Stimulated activated CD4-positive, alpha-beta T cell treated with anti-CD3 and anti-CD28 coated beads, TNF-alpha, amount 100 ng/mL, for 1 hour (primary cell): Measurements from ENCODE around the gene RUNX1.
"Not testable (repeated sequence)": the region's sequence is repeated elsewhere in the genome, so short reads cannot be mapped to it uniquely, and the experiment has no call there.

ENCODE experiments used
- DNase-seq, 3 donors: peaks; one replicate each; pipeline ENCODE4 v3.0.0-alpha.2; 2020; ENCODE audit warnings: low read depth in 3 of 3, low spot score in 1 of 3

The RUNX1 gene

DNA sequence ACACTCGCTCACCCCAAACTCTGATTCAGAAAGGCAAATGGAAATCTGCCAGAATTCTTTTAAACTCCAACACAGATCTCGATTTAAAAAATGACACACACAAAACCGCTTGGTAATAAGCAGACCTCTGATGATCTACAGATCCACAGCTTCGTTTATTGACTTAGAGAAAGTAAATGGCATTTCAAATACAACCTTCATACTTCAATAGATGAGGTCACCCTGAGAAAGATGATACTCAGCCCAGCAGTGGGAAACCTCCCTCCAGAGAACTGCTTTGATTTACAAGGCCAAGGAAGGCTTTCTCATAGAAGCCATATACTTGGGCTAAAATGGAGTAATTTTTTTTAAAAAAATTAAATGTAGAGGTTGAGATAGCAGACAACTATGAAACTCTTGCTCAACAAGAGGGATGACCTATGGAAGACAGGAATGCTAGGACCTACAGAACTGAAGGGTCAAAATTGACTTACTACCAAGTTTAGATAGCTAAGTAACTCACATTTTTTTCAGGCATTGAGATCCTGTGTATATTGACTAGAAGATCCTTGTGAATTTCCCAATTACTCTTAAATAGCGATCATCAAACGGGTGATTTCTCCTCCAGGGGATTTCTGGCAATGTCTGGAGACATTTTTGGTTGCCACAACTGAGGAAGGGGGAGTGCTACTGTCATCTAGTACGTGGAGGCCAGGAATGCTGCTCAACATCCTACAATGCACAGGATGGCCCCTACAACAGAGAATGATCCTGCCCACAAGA lies 236.4 kb downstream of the RUNX1 start:
- no peak for DNase-seq

DNA sequence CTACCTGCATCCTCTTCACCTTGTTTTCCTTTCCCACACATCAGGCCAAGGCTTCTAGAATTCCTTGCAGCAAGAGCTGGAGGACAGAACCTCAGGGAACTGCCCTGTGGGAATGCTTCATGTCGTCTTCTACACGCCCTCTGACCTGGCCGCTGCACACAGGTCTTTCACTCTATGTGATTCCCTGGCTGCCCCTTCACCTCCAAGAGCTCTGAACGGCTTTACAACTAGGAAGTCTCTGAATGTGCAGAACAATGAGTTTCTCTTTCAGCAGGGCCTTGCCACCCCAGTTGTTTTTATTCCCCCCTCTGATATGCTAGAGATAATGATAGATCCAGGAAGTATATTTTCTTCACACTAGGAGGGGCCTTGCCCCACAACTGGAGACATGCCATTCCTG lies 237.7 kb downstream of the RUNX1 start:
- DNase-seq = no peak

DNA sequence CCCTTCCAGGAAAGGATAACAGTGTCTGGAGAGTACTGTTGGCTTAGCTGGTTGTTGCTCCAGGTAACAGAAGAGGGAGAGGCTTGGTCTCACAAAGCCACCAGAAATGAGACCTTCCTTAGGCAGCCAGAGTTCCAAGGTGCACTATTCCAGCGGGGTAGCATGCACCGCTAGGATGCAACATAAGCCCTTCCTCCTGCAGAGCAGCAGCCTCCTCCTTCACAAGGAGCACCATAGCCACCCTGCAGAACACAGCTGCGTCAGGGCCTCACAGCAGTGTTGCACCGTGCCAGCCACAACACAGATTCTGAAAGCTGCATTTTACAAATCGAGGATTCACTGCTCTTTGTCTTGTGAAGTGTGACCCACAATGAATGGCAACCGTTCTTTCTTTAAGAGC lies 238.3 kb downstream of the RUNX1 start:
- no peak for DNase-seq

DNA sequence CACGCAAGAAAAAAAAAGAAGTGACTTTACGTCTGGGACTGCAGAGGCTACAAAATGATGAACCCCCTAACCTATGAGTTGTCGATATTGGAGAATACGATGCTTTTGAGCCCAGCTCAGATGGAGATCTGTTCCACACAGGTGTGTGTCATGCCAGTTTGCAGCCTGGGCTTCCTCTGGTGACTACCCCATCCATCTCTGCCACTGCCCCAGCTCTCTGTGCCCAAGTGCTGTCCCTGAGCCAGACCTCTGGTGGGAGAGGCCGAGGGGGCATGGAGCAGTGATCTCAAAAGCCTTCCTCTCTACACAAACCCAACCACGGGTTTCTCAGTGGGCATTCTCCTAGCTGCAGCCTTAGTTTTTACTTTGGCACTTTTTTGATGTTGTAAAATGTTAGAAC lies 239.3 kb downstream of the RUNX1 start:
- DNase-seq = no peak

DNA sequence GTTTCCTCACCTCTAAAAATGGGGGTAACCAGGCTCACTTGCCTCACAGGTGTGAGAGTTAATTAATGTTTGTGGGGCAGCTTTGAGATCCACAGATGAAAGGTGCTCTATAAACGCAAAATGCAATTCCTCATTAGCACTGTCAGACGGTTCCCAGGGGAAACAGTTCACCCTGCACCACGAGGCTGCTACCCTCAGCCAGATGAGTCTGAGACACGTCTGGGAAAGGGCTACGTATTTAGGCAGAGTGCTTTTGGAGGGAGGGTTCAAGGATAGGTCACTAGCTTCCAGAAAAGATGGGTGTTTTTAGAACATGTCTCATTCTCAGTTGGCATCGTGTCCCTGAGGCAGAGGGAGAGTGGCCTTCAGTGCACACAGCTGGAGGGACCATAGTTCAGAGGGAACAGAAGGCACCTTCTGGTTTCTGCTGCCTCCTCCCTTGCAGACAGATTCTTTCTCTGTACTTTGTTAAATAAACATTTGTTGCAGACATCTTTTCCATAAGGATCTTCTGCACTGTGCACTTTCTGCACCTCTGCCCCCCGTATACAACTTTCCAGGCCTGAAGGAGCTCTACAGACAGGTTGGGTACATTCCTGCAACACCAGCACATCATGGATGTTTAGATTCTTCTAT lies 240.4 kb downstream of the RUNX1 start:
- no peak for DNase-seq

DNA sequence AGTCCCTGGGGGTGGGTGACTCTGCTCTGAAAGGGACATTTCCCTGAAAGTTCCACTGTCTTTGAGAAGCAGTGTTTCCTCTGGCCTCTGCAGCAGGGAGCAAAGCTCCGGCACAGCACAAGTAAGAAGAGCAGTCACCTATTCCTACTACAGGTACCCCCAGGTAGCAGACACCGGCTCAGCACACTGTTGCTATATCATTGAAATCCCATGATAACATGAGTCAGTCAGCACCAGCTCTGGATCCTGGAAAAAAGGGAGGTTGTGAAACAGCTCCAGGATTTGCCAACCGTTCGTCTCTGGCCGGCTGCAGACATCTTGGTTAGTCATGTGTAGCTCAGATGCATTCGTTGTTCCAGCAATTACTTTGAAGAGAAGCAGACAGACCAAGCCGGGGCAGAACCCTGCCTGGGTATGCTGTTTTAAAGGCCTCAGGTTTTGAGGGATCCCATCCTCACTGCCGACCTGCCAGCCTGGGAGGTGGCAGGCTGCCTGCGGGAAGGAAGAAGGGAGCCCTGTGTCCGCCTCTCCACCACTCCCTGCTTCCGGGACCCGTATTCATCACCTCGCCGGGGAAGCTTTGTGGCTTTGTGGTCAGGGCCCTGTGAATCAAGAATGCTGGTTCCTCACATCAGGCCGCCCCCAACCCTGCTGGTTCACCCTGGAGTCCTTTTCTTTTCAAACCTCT lies 241.1 kb downstream of the RUNX1 start:
- DNase-seq = peak in 2 of 3 donors; percentile 20 to 32

DNA sequence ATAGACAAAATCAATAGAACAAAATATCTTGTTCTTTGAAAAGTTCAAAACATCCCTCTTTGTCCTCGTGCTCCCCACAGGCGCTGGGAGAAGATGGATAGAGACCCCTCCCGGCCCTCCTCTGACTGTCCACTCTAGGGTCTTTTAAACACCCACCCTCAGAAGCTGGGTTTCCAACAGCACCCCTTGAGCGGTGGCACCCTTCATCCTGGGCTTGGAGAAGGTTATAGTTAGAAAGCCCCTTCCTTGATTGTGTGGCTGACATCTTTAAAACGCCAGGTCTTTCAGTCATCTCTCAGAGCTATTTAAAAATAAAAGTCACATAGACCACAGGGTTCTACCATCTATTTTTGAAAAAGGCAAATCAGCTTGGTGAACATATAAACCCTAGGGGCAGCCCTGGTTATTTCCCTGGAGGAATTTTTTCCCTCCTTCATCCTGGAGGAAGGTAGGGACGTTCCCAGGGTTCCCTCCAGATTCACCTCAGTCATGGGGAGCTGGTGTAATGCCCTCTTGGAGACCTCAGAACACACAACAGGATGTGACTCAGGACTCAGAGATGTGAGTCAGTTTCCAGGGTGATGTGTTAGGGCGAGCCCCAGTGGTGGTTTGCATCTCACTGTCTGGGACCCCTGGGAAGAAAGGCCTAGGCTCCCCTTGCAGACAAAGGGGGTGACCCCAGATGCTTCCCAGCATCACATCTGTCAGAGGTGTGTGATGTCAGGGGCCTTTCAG lies 241.8 kb downstream of the RUNX1 start:
- peak; percentile 28 to 40 (median 39) for DNase-seq

DNA sequence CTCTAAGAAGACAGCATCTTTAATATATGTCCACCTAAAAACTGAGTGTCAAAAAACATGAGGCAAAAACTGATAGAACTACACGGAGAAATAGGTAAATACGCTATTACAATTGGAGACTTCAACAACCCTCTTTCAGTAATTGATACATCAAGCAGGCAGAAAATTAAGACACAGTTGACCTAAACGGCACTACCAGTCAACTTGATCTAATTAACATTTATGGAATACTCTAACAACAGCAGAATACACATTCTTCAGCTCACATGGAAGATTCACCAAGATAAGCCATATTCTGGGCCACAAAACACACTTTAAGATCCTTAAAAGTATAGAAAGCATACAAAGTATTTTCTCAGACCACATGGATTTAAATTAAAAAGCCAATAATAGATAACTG lies 242.7 kb downstream of the RUNX1 start:
- no peak for DNase-seq

DNA sequence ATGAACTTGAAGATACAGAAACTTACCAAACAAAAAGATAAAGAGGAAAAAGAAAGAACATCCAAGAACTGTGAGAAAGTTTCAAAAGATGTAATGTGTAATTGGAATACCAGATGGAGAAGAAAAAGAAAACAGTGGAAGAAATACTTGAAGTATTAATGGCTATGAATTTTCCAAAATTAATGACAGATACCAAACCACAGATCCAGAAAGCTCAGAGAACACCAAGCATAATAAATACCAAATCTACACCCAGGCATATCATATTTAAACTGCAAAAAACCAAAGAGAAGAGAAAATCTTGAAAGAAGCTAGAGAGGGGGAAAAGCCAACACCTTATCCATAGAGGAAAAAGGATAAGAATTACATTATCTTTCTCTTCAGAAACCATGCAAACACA lies 243.9 kb downstream of the RUNX1 start:
- no peak for DNase-seq

DNA sequence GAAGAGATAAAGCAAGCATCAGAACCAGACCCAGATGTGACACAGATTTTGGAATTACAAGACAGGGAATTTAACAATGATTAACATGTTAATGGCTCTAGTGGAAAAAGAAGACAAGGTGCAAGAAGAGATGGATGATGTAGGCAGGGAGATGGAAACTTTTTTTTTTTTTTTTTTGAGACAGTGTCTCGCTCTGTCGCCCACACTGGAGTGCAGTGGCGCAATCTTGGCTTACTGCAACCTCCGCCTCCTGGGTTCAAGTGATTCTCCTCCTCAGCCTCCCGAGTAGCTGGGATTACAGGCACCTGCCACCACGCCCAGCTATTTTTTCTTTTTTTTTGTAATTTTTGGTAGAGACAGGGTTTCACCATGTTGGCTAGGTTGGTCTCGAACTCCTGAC lies 244.5 kb downstream of the RUNX1 start:
- DNase-seq = not testable (repeated sequence)

DNA sequence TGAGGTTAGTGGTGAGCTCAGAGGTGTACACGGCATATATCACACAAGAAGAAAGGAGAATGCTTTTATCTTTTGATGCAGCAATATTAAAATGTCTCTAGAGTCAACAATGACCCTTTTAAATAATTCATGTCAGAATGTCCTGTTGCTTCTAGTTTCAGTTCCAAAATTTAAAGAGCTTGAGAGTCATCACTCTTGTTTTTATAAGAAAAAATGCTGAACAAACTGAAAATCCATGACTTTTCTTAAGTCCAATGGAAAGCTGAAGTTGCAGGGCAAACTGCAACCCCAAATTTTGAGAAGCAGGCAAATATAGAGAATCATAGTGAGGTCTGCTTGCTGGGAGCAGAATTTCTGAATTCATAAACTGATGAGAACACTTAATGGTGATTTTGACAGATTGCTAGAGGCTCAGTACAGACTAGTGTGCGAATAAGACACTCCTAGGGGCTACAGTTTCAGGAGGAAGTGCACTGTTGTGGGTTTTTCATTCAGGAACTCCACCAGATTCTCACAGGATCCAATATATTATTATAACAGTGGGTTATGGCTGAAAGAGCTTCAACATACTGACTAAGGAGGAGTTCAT lies 245.2 kb downstream of the RUNX1 start:
- DNase-seq = no peak

DNA sequence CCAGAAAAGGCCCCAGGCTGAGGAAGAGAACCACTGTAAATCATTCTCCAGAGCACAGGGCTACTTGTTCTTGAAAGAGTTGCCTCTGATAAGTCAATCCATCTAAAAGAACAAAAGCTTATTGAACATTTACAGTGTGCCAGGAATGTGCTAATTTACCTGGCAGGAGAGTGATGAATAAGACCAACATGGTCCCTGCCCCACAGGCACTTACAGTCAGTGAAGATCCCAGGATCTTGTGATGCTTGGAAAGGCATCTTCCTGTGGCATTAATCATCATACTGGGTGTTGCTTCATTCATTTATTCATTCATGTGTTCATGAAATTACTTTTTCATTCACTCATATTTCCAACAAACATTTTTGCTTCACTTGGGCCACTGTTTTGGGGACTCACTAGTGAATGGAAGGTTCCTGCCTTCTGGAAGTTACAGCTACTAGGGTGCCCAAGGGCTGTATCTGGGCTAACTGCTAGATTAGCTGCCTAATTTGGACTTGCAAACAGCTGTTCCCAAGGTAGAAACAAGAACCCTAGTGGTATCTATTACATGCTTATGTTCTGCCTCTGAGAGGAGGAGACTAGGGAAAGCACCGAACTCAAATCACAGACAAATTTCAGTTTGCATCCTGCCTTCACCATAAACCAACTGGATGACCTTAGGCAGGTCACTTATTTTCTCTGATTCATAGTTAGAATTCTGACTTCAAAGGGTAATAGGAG lies 246.8 kb downstream of the RUNX1 start:
- DNase-seq = no peak

DNA sequence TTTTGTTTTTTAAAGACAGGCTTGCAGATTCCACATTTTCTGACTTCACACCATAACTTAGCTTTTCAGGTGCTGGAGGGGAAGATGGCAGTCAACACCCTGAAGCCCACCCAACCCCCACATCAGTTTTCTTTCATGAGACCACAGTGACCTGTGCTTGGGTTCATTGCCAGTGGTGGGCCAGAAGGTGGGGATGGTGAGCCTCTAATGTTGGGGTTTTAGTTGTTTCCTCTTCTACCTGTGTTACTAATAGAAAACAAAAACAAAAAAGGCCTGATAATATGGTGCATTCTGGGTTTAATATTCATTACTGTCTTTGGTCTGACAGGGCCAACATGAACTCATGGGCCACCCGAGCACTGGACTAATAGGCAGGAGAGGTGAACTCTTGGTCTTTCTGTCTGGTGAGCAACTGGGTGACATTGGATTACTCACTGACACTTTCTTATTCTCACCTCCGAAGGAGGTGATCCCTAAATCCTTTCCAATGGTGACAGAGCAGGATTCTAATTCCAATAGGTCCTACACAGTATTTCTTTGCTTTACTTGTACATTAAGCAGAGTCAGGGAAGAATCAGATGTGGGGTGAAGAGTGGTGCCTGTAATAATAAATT lies 247.5 kb downstream of the RUNX1 start:
- no peak for DNase-seq

DNA sequence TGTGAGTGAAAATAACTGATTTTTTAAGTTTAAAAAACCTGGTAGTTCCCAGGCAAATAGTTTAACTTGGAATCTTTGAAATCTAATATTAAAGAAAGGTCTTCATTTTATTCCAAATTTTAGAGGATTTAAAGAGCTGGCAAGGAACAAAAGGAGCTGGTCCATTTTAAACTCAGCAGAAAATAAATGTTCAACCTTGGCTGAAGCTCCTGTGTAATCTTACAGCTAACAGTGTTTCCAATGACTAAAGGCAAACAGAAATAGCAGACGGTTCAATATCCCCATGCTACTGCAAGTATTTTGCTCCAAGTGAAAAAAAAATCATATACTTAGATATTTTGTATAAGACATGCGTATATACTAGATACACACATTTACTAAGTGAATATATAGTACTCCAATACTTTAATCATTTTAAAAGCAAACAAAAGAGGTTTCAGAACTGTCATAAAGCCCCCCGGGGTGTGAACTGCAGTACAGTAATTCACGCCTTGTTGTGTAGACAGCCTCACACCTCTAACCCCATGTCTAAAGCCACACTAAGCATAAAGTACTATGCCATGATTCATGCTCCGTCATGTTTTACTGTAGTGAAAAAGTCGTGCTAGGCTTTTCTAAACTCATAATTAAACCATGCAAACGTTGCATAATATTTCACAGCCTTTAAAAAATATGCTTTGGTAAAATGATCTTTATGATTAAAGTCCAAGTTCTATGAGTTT lies 248.1 kb downstream of the RUNX1 start:
- DNase-seq = no peak

DNA sequence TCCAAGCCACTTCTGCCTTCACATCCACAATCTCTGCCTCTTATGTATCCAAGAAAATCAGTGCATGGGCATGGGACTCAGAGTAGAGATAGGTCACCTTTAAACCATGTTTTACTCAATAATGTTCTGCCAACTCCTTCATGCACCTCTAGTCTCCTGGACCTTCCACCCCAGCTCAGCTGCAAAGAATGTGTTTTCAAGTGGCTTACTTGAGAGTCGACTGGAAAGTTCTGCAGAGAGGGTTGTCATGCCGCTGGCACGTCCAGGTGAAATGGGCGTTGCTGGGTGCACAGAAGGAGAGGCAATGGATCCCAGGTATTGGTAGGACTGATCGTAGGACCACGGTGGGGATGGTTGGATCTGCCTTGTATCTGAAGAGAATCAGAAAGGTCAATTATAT lies 250.0 kb downstream of the RUNX1 start:
- no peak for DNase-seq

DNA sequence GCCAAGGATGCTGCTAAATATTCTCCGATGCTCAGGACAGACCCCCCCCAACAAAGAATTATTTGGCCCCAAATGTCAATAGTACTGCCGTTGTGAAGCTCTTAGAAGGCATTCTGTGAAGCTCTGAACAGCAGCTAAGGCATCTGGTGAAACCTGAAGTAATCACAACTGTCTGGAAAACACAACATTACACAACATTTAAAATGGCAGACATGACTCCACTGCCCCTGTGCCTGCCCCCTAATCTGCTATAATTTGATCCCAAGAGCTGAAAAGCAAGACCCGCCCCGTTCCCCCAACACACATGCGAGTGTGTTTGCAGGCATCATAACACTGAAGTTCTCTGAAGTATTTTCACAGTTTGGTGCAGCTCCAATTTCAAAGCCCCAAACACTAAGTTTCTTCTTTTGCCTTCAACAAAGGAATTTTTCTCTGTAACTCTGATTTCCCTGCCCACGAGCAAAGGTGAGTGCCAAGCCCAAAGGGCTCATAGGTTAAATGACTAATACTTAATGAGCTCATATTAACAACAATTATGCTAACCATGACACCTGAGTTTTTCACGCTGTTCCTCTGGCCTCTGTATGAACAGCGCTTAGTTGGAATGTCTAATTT lies 251.1 kb downstream of the RUNX1 start:
- no peak for DNase-seq

DNA sequence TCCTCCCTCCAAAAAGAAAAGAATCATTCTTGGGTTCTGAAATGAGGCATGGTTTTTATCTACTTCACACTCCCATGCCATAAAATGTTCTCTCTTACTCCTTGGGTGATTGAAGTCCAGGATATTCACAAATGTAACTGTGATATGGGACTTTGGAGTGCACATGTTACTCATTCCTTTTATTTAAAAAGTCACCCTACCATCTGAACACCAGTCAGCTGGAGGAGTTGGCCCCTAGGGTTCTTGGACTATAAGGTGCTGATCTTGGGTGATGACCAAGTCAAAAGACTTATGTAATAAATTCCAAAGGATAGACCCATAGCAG lies 251.9 kb downstream of the RUNX1 start:
- no peak for DNase-seq

DNA sequence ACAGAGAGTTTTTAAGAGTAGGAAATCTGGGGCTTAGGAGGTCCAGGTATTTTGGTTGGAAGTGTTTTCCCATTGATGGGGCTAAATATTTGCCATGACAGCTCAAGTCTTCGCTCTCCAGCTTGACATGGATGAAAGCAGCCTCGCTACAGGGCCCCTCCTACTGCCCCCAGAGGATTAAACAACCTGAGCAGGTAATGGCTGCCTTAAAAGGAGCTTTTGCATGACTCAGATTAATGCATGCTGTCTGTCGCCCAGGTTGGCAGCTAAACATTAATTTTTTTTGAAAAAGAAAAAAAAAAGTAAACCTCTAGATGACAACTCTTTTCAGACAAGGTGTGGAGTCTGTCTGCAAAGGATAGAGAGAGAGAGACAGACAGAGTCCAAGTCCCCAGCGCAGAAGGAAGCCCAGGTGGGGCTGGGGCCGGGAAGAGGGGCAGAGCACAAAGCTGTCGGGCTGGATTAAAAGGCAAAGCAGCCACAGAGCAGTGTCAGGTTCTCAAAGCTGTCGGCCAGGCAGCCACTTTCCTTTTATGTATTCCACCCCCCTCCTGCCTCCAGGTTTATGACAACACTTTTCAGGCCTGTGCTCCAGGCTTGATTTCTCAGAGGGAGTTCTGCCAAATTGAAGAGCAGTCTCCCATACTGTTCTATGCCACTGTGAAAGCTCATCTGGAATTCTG lies 252.4 kb downstream of the RUNX1 start:
- no peak for DNase-seq
